GM10266 (cell line): ENCODE measurements around the gene PPP2R2D.

Experiments
- DNase-seq: peaks from one replicate; pipeline ENCODE4 v3.0.0; 2012; ENCODE audit errors: extremely low spot score
- CTCF ChIP-seq: IDR thresholded peaks from 2 replicates; pipeline ENCODE4 v1.5.1; 2012; ENCODE audit warnings: mild to moderate bottlenecking, low read depth; ENCODE audit not compliant: control insufficient read depth, insufficient read depth; ENCODE audit errors: missing control alignments

Gene PPP2R2D

GRCh38 chr10:131900350-131901152 lies at the start of gene PPP2R2D:
Gene PPP2R2D, plus strand, starts transcription at chr10:131901008. Its CDS starts 141 bp downstream, at chr10:131901149.
- TF ChIP-seq CTCF, result no peak
- DNase-seq, result peak; percentile 99

- DNase-seq, result no peak
- no peak for TF ChIP-seq CTCF
Measured at GRCh38 chr10:131851346-131851745, 49.5 kb upstream of the PPP2R2D start.

GRCh38 chr10:131852176-131852822 lies 48.5 kb upstream of the PPP2R2D start:
- TF ChIP-seq CTCF, result no peak
- no peak for DNase-seq

GRCh38 chr10:131852823-131853609 lies 47.8 kb upstream of the PPP2R2D start:
- DNase-seq, result no peak

GRCh38 chr10:131853610-131853964 lies 47.2 kb upstream of the PPP2R2D start:
- TF ChIP-seq CTCF, result no peak
- DNase-seq, result no peak

More at GRCh38 chr10:131852823-131853609, 47.8 kb upstream of the PPP2R2D start:
- TF ChIP-seq CTCF, result no peak

GRCh38 chr10:131854579-131855335 lies 46.1 kb upstream of the PPP2R2D start:
- DNase-seq, result no peak
- no peak for TF ChIP-seq CTCF
